Liver (tissue), 3 donors: ENCODE results near the gene SCN4A.

ENCODE experiments used
- FOXA1 ChIP-seq: IDR thresholded peaks from 2 replicates; pipeline ENCODE4 v1.6.1; 2016; ENCODE audit warnings: antibody characterized with exemption
- GABPA ChIP-seq, 2 donors: IDR thresholded peaks in 1 of 2; conservative IDR thresholded peaks in 1 of 2; 2 replicates each; pipeline ENCODE4 v1.6.1; 2016; ENCODE audit warnings: antibody characterized with exemption in 2 of 2, mild to moderate bottlenecking in 1 of 2, moderate library complexity in 1 of 2
- HNF4A ChIP-seq, 2 donors: conservative IDR thresholded peaks; 2 replicates each; pipeline ENCODE4 v1.6.1; 2016; ENCODE audit warnings: antibody characterized with exemption in 2 of 2, mild to moderate bottlenecking in 2 of 2
- JUND ChIP-seq, 2 donors: IDR thresholded peaks; 2 replicates each; pipeline ENCODE4 v1.6.1; 2016; ENCODE audit warnings: antibody characterized with exemption in 2 of 2
- RAD21 ChIP-seq, 2 donors: IDR thresholded peaks; 2 replicates each; pipeline ENCODE4 v1.6.1; 2016; ENCODE audit warnings: antibody characterized with exemption in 2 of 2, mild to moderate bottlenecking in 2 of 2
- SP1 ChIP-seq: IDR thresholded peaks from 2 replicates; pipeline ENCODE4 v1.6.1; 2018; ENCODE audit warnings: antibody characterized with exemption, mild to moderate bottlenecking
- TAF1 ChIP-seq: conservative IDR thresholded peaks from 2 replicates; pipeline ENCODE4 v1.6.1; 2016; ENCODE audit warnings: antibody characterized with exemption, mild to moderate bottlenecking
- YY1 ChIP-seq: IDR thresholded peaks from 2 replicates; pipeline ENCODE4 v1.6.1; 2016; ENCODE audit warnings: antibody characterized with exemption, mild to moderate bottlenecking
- TF ChIP-seq, protein P1 (sequence below): IDR thresholded peaks from 2 replicates; pipeline ENCODE4 v1.6.1; 2016; ENCODE audit warnings: antibody characterized with exemption, mild to moderate bottlenecking
- TF ChIP-seq, protein P2 (sequence below): fragments of 150-350 bp; IDR thresholded peaks from 2 replicates; pipeline ENCODE4 v1.5.1; 2017; ENCODE audit warnings: improper control_type of control experiment, low read depth, low read length; ENCODE audit not compliant: missing input control
- TF ChIP-seq, protein P3 (sequence below): IDR thresholded peaks from 2 replicates; pipeline ENCODE4 v1.6.1; 2016; ENCODE audit warnings: antibody characterized with exemption
- TF ChIP-seq, protein P4 (sequence below): IDR thresholded peaks from 2 replicates; pipeline ENCODE4 v1.6.1; 2016; ENCODE audit warnings: antibody characterized with exemption
- TF ChIP-seq, protein P5 (sequence below): IDR thresholded peaks from 2 replicates; pipeline ENCODE4 v1.6.1; 2016; ENCODE audit warnings: antibody characterized with exemption
- donor health status: healthy.
- donor health status: healthy.

DNA sequence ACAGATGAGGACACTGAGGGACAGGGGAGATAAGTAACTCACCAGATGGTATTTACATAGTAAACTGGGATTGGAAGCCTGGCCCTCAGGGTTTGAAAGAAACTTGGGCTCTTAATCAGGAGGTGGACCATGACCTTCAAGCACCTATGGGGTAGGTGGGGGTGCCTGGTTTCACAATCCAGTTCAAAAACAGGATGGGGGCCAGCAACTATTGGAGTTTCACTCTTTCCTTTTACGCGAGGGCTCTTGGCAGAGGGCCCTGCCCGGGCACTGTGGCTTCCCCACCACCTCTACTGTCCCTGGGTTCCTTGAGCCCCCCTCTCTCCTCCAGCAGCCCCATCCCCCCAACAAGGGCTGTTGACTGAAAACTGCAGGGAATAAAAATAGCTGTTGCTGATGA, 14.1 kb upstream of the SCN4A start:
- TF ChIP-seq, protein P1, sequence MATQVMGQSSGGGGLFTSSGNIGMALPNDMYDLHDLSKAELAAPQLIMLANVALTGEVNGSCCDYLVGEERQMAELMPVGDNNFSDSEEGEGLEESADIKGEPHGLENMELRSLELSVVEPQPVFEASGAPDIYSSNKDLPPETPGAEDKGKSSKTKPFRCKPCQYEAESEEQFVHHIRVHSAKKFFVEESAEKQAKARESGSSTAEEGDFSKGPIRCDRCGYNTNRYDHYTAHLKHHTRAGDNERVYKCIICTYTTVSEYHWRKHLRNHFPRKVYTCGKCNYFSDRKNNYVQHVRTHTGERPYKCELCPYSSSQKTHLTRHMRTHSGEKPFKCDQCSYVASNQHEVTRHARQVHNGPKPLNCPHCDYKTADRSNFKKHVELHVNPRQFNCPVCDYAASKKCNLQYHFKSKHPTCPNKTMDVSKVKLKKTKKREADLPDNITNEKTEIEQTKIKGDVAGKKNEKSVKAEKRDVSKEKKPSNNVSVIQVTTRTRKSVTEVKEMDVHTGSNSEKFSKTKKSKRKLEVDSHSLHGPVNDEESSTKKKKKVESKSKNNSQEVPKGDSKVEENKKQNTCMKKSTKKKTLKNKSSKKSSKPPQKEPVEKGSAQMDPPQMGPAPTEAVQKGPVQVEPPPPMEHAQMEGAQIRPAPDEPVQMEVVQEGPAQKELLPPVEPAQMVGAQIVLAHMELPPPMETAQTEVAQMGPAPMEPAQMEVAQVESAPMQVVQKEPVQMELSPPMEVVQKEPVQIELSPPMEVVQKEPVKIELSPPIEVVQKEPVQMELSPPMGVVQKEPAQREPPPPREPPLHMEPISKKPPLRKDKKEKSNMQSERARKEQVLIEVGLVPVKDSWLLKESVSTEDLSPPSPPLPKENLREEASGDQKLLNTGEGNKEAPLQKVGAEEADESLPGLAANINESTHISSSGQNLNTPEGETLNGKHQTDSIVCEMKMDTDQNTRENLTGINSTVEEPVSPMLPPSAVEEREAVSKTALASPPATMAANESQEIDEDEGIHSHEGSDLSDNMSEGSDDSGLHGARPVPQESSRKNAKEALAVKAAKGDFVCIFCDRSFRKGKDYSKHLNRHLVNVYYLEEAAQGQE = no peak
- TF ChIP-seq, protein P2, sequence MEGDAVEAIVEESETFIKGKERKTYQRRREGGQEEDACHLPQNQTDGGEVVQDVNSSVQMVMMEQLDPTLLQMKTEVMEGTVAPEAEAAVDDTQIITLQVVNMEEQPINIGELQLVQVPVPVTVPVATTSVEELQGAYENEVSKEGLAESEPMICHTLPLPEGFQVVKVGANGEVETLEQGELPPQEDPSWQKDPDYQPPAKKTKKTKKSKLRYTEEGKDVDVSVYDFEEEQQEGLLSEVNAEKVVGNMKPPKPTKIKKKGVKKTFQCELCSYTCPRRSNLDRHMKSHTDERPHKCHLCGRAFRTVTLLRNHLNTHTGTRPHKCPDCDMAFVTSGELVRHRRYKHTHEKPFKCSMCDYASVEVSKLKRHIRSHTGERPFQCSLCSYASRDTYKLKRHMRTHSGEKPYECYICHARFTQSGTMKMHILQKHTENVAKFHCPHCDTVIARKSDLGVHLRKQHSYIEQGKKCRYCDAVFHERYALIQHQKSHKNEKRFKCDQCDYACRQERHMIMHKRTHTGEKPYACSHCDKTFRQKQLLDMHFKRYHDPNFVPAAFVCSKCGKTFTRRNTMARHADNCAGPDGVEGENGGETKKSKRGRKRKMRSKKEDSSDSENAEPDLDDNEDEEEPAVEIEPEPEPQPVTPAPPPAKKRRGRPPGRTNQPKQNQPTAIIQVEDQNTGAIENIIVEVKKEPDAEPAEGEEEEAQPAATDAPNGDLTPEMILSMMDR = no peak
- TF ChIP-seq TAF1 = no peak
- TF ChIP-seq RAD21 (IDR thresholded peaks at IDR 0.05) = no peak
- TF ChIP-seq, protein P3, sequence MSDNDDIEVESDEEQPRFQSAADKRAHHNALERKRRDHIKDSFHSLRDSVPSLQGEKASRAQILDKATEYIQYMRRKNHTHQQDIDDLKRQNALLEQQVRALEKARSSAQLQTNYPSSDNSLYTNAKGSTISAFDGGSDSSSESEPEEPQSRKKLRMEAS = no peak
- TF ChIP-seq, protein P4, sequence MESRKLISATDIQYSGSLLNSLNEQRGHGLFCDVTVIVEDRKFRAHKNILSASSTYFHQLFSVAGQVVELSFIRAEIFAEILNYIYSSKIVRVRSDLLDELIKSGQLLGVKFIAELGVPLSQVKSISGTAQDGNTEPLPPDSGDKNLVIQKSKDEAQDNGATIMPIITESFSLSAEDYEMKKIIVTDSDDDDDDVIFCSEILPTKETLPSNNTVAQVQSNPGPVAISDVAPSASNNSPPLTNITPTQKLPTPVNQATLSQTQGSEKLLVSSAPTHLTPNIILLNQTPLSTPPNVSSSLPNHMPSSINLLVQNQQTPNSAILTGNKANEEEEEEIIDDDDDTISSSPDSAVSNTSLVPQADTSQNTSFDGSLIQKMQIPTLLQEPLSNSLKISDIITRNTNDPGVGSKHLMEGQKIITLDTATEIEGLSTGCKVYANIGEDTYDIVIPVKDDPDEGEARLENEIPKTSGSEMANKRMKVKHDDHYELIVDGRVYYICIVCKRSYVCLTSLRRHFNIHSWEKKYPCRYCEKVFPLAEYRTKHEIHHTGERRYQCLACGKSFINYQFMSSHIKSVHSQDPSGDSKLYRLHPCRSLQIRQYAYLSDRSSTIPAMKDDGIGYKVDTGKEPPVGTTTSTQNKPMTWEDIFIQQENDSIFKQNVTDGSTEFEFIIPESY = no peak
- no peak for TF ChIP-seq YY1
- no peak for TF ChIP-seq HNF4A (conservative IDR thresholded peaks at IDR 0.05)
- TF ChIP-seq, protein P5, sequence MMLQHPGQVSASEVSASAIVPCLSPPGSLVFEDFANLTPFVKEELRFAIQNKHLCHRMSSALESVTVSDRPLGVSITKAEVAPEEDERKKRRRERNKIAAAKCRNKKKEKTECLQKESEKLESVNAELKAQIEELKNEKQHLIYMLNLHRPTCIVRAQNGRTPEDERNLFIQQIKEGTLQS = no peak
- TF ChIP-seq JUND (IDR thresholded peaks at IDR 0.05) = no peak
- TF ChIP-seq GABPA (IDR thresholded peaks at IDR 0.05 in 1 of 2, conservative IDR thresholded peaks at IDR 0.05 in 1 of 2) = no peak
- no peak for TF ChIP-seq SP1
- TF ChIP-seq FOXA1 = no peak
